ES-I3 (cell line): Measurements from ENCODE around the gene TNFAIP3.
"Not testable (repeated sequence)": the region's sequence is repeated elsewhere in the genome, so short reads cannot be mapped to it uniquely, and the experiment has no call there.

Experiments used
- H3K36me3 ChIP-seq: 2 replicates; pipeline ENCODE4 v1.6.1; 2013; ENCODE audit warnings: mild to moderate bottlenecking, low read length, control low read depth, moderate library complexity; ENCODE audit not compliant: insufficient read depth
- H3K4me1 ChIP-seq: 2 replicates; pipeline ENCODE4 v1.6.1; 2013; ENCODE audit warnings: mild to moderate bottlenecking, control low read depth, low read length; ENCODE audit not compliant: insufficient read depth
- H3K9ac ChIP-seq: 2 replicates; pipeline ENCODE4 v1.6.1; 2013; ENCODE audit warnings: low read depth, mild to moderate bottlenecking, low read length, moderate library complexity
- H3K9me3 ChIP-seq: 2 replicates; pipeline ENCODE4 v1.6.1; 2013; ENCODE audit warnings: mild to moderate bottlenecking, low read length, moderate library complexity; ENCODE audit not compliant: control insufficient read depth, insufficient read depth

The TNFAIP3 gene

DNA sequence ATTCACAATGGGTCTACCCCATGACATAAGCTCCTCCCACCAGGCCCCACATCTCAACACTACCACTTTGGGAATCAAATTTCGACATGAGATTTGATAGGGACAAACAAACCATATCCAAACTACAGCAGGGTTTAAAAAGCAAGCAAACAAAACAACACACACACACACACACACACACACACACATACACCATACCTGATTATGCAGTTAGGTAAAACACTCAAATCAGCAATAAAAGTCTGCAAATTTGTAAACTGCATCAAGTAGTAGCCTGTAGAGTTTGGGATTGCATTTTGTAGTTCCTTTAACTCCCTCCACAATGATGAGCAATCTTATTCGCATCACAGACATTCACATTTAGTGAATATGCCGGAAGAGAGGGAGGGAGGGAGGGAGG, 32.6 kb upstream of the TNFAIP3 start:
- Histone ChIP-seq H3K9me3 (peaks cover 9% of the 10 kb centered on the region; the same call in 1 of the 2 replicates), H3K36me3 (no peaks in the 10 kb centered on the region), H3K4me1 (no peaks in the 10 kb centered on the region), H3K9ac (no peak overlapping the region)

DNA sequence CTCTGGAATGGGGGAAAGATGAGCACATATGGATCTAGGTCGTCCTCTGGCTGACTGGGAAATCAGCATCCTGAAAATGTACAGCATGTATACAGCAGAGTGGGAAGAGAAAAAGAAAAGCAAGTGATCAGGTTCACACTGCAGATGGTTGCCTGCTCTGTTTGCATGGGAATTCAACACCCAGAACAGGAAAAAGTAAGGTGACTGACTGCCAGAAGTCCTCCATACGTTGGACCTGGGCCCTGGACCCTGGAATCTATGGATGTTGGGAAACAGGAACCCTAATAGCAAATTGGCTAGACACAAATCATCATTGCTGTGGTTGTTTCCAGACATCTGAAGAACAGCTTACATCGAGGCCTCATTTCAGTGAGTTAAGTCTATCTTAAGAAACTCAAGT, 30.3 kb upstream of the TNFAIP3 start:
- Histone ChIP-seq H3K4me1 (no peaks in the 10 kb centered on the region), H3K9ac (no peak overlapping the region), H3K9me3 (peaks cover 9% of the 10 kb centered on the region; the same call in 1 of the 2 replicates), H3K36me3 (no peaks in the 10 kb centered on the region)

DNA sequence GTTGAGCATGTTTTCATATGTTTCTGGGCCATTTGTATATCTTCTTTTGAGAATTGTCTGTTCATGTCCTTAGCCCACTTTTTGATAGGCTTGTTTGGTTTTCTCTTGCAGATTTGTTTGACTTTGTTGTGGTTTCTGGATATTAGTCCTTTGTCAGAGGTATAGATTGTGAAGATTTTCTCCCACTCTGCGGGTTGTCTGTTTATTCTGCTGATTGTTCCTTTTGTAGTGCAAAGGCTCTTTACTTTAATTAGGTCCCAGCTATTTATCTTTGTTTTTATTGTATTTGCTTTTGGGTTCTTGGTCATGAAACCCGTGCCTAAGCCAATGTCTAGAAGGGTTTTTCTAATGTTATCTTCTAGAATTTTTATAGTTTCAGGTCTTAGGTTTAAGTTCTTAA, 29.0 kb upstream of the TNFAIP3 start:
- H3K36me3 ChIP-seq, result not testable (repeated sequence)

DNA sequence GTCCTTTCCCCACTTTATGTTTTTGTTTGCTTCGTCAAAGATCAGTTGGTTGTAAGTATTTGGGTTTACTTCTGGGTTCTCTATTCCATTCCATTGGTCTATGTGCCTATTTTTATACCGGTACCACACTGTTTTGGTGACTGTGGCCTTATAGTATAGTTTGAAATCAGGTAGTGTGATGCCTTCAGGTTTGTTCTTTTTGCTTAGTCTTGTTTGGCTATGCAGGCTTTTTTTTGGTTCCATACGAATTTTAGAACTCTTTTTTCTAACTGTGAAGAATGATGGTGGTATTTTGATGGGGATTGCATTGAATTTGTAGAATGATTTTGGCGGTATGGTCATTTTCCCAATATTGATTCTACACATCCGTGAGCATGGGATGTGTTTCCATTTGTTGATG, 28.5 kb upstream of the TNFAIP3 start:
- not testable (repeated sequence) for H3K4me1 ChIP-seq, H3K9me3 ChIP-seq, H3K36me3 ChIP-seq, H3K9ac ChIP-seq

More for the DNA sequence above, 29.0 kb upstream of the TNFAIP3 start:
- not testable (repeated sequence) for H3K4me1 ChIP-seq, H3K9me3 ChIP-seq, H3K9ac ChIP-seq

DNA sequence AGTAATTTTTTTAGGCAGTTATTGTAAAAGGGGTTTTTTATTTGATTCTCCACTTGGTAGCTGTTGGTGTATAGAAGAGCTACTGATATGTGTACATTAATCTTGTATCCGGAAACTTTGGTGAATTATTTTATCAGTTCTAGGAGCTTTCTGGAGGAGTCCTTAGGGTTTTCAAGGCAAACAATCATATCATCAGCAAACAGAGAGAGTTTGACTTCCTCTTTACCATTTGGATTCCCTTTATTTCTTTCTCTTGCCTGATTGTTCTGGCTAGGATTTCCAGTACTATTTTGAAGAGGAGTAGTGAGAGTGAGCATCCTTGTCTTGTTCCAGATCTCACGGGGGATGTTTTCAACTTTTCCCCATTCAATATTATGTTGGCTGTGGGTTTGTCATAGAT, 28.0 kb upstream of the TNFAIP3 start:
- Histone ChIP-seq H3K9me3 (peaks cover 3% of the 10 kb centered on the region; the same call in 1 of the 2 replicates), H3K9ac (no peak overlapping the region), H3K4me1 (no peaks in the 10 kb centered on the region), H3K36me3 (no peaks in the 10 kb centered on the region)

DNA sequence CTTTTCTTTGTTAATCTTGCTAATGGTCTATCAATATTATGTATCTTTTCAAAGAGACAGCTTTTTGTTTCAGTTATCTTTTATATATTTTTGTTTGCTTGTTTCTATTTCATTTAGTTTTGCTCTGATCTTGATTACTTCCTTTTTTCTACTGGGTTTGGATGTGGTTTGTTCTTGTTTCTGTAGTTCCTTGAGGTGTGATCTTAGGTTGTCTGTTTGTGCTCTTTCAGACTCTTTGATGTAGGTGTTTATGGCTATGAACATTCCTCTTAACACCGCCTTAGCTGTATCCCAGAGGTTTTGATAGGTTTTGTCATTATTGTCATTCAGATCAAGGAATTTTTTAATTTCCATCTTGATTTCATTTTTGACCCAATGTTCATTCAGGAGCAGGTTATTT, 26.8 kb upstream of the TNFAIP3 start:
- no peaks in the 10 kb centered on the region for H3K36me3 ChIP-seq
- peaks cover 1% of the 10 kb centered on the region; the same call in 1 of the 2 replicates for H3K4me1 ChIP-seq
- peaks cover 1% of the 10 kb centered on the region; the same call in 1 of the 2 replicates for H3K9me3 ChIP-seq
- no peak overlapping the region for H3K9ac ChIP-seq

DNA sequence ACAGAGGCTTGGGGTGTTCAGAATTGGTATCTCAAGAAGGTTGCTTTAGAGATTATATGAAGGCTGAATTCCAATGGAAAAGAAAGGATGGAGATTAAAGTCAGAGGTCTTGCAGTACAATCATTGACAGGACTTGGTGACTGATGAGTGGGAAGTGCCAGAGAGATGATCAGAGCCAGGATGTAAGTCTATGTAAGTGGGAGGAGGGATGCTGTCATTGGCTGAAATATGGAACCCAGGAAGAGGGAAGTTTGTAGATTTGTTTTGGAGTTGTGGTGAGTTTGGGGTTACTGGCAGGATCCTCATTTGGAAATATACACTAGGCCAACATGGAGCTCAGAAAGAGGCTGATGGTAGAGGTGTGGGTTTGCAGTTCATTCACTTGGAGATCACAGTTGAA, 23.8 kb upstream of the TNFAIP3 start:
- no peaks in the 10 kb centered on the region for H3K36me3 ChIP-seq
- peaks cover 10% of the 10 kb centered on the region; the same call in 1 of the 2 replicates for H3K4me1 ChIP-seq
- H3K9ac ChIP-seq, result no peak overlapping the region
- no peaks in the 10 kb centered on the region; the same call in 1 of the 2 replicates for H3K9me3 ChIP-seq

DNA sequence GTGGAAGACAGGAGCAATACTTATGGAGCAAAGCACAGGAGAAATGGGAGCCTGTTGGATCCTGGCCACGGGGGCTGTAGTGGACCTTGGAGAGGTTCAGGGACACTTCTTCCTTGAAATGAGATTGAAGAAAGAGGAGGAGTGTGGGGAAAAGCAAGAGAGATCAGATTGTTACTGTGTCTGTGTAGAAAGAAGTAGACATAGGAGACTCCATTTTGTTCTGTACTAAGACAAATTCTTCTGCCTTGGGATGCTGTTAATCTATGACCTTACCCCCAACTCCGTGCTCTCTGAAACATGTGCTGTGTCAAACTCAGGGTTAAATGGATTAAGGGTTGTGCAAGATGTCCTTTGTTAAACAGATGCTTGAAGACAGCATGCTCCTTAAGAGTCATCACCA, 22.7 kb upstream of the TNFAIP3 start:
- not testable (repeated sequence) for H3K4me1 ChIP-seq, H3K36me3 ChIP-seq, H3K9me3 ChIP-seq, H3K9ac ChIP-seq

DNA sequence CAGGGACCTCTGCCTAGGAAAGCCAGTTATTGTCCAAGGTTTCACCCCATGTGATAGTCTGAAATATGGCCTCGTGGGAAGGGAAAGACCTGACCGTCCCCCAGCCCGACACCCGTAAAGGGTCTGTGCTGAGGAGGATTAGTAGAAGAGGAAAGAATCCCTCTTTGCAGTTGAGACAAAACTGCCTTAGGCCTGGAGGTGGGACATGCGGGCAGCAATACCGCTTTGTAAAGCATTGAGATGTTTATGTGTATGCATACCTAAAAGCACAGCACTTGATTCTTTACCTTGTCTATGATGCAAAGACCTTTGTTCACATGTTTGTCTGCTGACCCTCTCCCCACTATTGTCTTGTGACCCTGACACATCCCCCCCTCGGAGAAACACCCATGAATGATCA, 22.3 kb upstream of the TNFAIP3 start:
- not testable (repeated sequence) for H3K36me3 ChIP-seq, H3K9me3 ChIP-seq, H3K9ac ChIP-seq, H3K4me1 ChIP-seq

DNA sequence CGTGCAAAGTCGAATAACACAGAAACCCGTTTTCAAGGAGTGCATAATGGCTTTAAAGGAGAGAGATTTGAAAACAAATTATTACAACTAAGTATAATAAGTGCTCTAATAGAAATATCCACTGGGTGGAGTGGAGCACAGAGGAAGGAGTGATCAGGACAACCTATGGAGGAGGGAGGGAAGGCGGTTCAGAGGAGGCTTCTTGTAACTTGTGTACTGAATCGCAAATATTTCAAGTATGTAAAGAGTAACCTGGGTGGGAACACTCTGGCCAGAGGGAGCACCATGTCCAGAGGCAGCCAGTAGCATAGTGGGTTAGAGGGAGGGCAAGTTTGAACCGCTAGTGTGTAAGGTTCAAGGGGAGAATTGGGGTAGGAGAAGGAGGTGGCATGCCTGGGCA, 21.6 kb upstream of the TNFAIP3 start:
- Histone ChIP-seq H3K9ac (no peak overlapping the region), H3K4me1 (peaks cover 10% of the 10 kb centered on the region; the same call in 1 of the 2 replicates), H3K36me3 (no peaks in the 10 kb centered on the region), H3K9me3 (no peaks in the 10 kb centered on the region; the same call in 1 of the 2 replicates)

DNA sequence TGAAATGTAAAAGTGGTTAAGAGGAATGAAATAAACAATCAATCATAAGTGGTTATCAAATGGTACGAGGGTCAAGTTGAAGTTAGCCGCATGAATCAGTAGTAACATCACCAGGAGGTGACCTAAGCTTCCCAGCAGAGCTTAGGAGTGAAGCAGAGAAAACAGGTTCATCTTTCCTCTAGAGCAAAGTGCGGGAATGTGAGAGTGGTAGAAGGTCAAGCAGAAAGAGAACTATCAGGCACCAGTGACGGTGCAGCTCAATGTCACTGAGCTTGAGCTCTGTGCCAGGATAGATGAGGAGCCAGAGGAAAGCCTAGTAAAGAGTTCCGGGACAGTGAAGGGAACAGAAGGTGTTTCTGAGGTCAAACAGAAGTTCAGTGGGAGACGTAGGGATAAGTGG, 20.8 kb upstream of the TNFAIP3 start:
- peaks cover 10% of the 10 kb centered on the region; the same call in 1 of the 2 replicates for H3K4me1 ChIP-seq
- H3K9ac ChIP-seq, result no peak overlapping the region
- no peaks in the 10 kb centered on the region for H3K36me3 ChIP-seq
- H3K9me3 ChIP-seq, result no peaks in the 10 kb centered on the region; the same call in 1 of the 2 replicates

DNA sequence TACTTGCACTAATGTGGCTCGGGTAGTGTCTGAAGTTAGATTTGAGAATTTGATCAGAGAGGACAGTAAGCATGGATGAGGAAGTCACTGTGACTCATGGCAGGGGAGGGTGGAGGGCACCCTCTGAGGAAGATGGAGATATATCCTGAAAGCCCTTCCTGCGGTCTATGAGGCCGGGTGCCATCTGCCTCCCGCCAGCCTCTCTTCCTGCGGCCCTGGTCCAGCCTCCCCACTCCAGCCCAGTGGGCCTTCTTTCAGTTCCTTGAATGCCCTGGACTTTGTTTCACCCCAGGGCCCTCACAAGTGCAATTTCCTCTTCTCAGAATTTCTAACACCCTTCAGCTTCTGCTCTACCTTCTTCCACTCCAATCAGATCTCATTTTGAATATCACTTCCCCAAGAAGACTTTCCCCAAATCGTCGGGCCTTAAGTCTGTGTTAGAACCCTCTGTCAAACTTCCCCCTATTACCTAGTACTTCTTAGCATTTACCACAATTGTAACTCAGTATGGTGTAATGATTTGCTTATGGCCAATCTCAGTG, 20.2 kb upstream of the TNFAIP3 start:
- Histone ChIP-seq H3K36me3 (no peaks in the 10 kb centered on the region), H3K4me1 (peaks cover 10% of the 10 kb centered on the region; the same call in 1 of the 2 replicates), H3K9ac (no peak overlapping the region), H3K9me3 (no peaks in the 10 kb centered on the region; the same call in 1 of the 2 replicates)

DNA sequence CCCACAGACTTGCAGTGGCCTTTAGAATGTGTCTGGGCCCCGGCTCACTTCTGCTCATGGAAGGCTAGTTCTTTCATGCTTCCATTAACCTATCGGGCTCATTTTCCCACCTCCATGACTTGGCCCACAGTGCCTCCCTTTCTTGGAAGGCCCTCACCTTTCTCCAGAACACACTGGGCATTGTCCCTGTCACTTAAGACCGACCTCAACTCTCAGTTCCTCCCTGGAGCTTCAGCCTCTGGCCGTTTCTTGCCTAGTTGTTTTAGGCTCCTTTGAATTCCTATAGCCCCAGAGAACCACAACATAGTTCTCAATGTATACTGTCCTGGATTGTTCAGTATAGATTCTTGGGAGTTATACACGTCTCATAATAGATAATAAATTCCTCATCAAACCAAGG, 19.3 kb upstream of the TNFAIP3 start:
- no peaks in the 10 kb centered on the region; the same call in 1 of the 2 replicates for H3K9me3 ChIP-seq
- H3K4me1 ChIP-seq, result peaks cover 10% of the 10 kb centered on the region; the same call in 1 of the 2 replicates
- no peak overlapping the region for H3K9ac ChIP-seq
- H3K36me3 ChIP-seq, result no peaks in the 10 kb centered on the region

DNA sequence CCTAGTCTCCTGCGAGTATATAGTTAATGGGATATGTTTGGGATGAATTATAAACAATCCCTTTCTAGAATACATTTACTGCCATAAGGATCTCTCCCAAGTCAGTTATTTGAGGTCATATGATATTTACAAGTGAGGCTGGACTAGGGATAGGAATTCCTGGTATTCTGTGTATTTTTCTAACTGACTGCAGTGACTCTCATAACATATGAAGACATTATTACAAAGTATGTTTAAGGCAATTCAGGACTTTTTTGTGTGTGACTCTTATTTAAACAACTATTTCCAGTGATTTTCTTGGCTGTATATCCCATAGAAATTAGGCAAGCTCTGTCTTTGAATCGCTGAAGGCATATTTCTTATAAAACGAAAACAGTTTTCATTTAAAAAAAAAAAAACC, 18.4 kb upstream of the TNFAIP3 start:
- no peak overlapping the region for H3K9ac ChIP-seq
- H3K9me3 ChIP-seq, result no peaks in the 10 kb centered on the region; the same call in 1 of the 2 replicates
- H3K4me1 ChIP-seq, result peaks cover 10% of the 10 kb centered on the region; the same call in 1 of the 2 replicates
- no peaks in the 10 kb centered on the region for H3K36me3 ChIP-seq

DNA sequence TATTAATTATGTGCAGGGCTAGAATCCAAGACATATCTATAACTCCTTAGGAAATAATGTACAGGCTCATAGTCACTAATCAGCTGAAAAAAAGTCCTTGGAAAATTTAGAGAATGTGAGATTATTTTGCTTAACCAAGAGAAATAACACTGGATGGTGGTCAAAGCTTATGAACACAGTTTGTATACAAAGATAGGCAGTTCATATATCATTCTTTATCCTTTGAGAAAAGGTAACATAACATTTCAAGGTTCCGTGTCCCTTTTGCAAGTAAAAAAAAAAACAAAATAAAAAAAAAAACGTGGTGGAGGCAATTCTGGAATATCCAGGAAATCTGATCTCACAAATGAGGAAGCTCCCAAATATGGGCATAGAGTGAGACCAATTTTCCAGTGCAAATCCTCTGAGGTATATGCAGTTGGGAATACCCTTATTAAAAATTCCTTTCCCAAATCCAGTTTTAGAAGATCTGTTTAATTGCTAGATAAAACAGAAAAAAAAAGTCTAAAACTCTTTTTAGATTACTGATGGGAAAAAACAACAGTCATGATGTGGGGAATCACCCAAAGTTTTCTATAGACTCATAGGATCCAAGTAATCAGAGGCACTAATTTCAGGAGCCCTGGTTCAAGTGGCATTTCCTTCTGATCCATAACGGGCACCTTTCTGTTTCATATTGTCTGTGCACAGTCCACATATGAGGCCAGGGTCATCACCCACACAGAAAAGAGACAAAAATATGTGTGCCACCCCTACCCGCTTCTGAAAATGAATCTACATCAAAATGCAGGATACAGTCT, 17.7 kb upstream of the TNFAIP3 start:
- no peaks in the 10 kb centered on the region for H3K9me3 ChIP-seq
- no peak overlapping the region for H3K9ac ChIP-seq
- H3K36me3 ChIP-seq, result no peaks in the 10 kb centered on the region
- peaks cover 10% of the 10 kb centered on the region; the same call in 1 of the 2 replicates for H3K4me1 ChIP-seq
